Upper lobe of right lung (tissue), 1 donor: ENCODE measurements around the gene MRPS10. TPM values are rescaled to one million over a fixed set of nuclear protein-coding genes. Genes with fewer than 3 reads are reported as not detected.

ENCODE experiments used
- ATAC-seq: fragments of 200-7000 bp; cut with Tn5 transposase; one replicate; pipeline ENCODE4 v1.9.1; 2020; ENCODE audit warnings: mild to moderate bottlenecking, moderate library complexity
- DNase-seq: peaks from one replicate; pipeline ENCODE4 v3.0.0-alpha.2; 2020
- H3K27ac ChIP-seq: fragments of 200-600 bp; one replicate; pipeline ENCODE4 v1.8.0; 2022
- H3K27me3 ChIP-seq: fragments of 200-600 bp; one replicate; pipeline ENCODE4 v1.8.0; 2022; ENCODE audit warnings: mild to moderate bottlenecking
- H3K36me3 ChIP-seq: fragments of 200-600 bp; one replicate; pipeline ENCODE4 v1.8.0; 2022
- H3K4me1 ChIP-seq: fragments of 200-600 bp; one replicate; pipeline ENCODE4 v1.8.0; 2022
- H3K4me3 ChIP-seq: fragments of 200-600 bp; one replicate; pipeline ENCODE4 v1.8.0; 2022; ENCODE audit warnings: mild to moderate bottlenecking
- H3K9me3 ChIP-seq: fragments of 200-600 bp; one replicate; pipeline ENCODE4 v1.8.0; 2022
- CTCF ChIP-seq: fragments of 200-600 bp; IDR thresholded peaks from one replicate; pipeline ENCODE4 v1.8.0; 2022; ENCODE audit warnings: antibody characterized with exemption
- intact Hi-C: fragments of 100-400 bp; cut with DNase I; formaldehyde crosslinking; loops from one replicate; pipeline ENCODE4 v1.11.0; 2022
- long read RNA-seq: library from polyadenylated mRNA; unstranded; transcript quantifications from one replicate; pipeline ENCODE4 v2.0.0, GENCODE V29; 2021
- total RNA-seq: library from RNA; stranded (reverse); fragmentation: NEBNext Ultra II Directional; extraction: Animal tissue kit (Norgen Biotek cat#: 25700); gene quantifications from one replicate; pipeline ENCODE4 v1.2.1, GENCODE V29; 2021
- donor health status: DM: no; HTN: yes; CAD: no; lungs with severe emphysema.

Gene MRPS10
- total RNA-seq = 24.8 TPM
- long read RNA-seq, transcript MRPS10-201 (7 exons, 2,110 nt) = major isoform, 34 of 52 reads
- long read RNA-seq, partial matches to known transcripts = 0 of 52 reads
- long read RNA-seq, other reads (novel, unspliced or antisense) = 18 of 52 reads

- intact Hi-C loops = no loop called here
- ATAC-seq (peak; percentile 100), DNase-seq (peak; percentile 94)
- H3K4me1 ChIP-seq = peaks cover 9% of the 10 kb centered on the region
- peaks cover 15% of the 10 kb centered on the region for H3K36me3 ChIP-seq
- no peaks in the 10 kb centered on the region for H3K9me3 ChIP-seq
- peak within 1 kb of the TSS; percentile 95 for H3K4me3 ChIP-seq
- no peak for TF ChIP-seq CTCF
- no peaks in the 10 kb centered on the region for H3K27me3 ChIP-seq
- peak within 1 kb of the TSS; percentile 82 for H3K27ac ChIP-seq
Measured at GRCh38 chr6:42217519-42218367, at the start of gene MRPS10. TSS of gene MRPS10 (minus strand) at chr6:42217861. CDS start at chr6:42217849, 12 bp downstream.

- H3K27me3 ChIP-seq = no peaks in the 10 kb centered on the region
- no peaks in the 10 kb centered on the region for H3K4me1 ChIP-seq
- no peak overlapping the region for H3K27ac ChIP-seq
- H3K4me3 ChIP-seq = no peak overlapping the region
- no peak for TF ChIP-seq CTCF
- intact Hi-C loops = no loop called here
- H3K9me3 ChIP-seq = no peaks in the 10 kb centered on the region
- no peaks in the 10 kb centered on the region for H3K36me3 ChIP-seq
- no peak for ATAC-seq
- DNase-seq = no peak
Measured at GRCh38 chr6:42266538-42266937, 48.9 kb upstream of the MRPS10 start.

GRCh38 chr6:42264852-42265390 is 47.3 kb upstream of the MRPS10 start:
- Histone ChIP-seq H3K27ac (no peak overlapping the region), H3K36me3 (no peaks in the 10 kb centered on the region), H3K27me3 (no peaks in the 10 kb centered on the region), H3K9me3 (no peaks in the 10 kb centered on the region), H3K4me3 (no peak overlapping the region), H3K4me1 (no peaks in the 10 kb centered on the region)
- no peak for TF ChIP-seq CTCF
- no peak for DNase-seq
- ATAC-seq = no peak
- intact Hi-C loops = no loop called here

- TF ChIP-seq CTCF = no peak
- Histone ChIP-seq H3K4me1 (no peaks in the 10 kb centered on the region), H3K4me3 (no peak overlapping the region), H3K36me3 (no peaks in the 10 kb centered on the region), H3K27ac (no peak overlapping the region), H3K9me3 (no peaks in the 10 kb centered on the region), H3K27me3 (no peaks in the 10 kb centered on the region)
- DNase-seq (no peak), ATAC-seq (no peak)
- intact Hi-C loops = no loop called here
Measured at GRCh38 chr6:42264162-42264851, 46.6 kb upstream of the MRPS10 start.

- Histone ChIP-seq H3K4me3 (no peak overlapping the region), H3K9me3 (no peaks in the 10 kb centered on the region), H3K36me3 (no peaks in the 10 kb centered on the region), H3K4me1 (no peaks in the 10 kb centered on the region), H3K27me3 (no peaks in the 10 kb centered on the region), H3K27ac (no peak overlapping the region)
- intact Hi-C loops = no loop called here
- ATAC-seq = no peak
- no peak for TF ChIP-seq CTCF
- no peak for DNase-seq
Measured at GRCh38 chr6:42263165-42263728, 45.6 kb upstream of the MRPS10 start.
